ENCODE data around the gene CCNY. TPM values are rescaled to one million over a fixed set of nuclear protein-coding genes. Genes with fewer than 3 reads are reported as not detected.

CCNY gene
- total and polyA plus RNA-seq, 12 donors, result 26.0 to 99.4 (median 88.9) TPM

DNA sequence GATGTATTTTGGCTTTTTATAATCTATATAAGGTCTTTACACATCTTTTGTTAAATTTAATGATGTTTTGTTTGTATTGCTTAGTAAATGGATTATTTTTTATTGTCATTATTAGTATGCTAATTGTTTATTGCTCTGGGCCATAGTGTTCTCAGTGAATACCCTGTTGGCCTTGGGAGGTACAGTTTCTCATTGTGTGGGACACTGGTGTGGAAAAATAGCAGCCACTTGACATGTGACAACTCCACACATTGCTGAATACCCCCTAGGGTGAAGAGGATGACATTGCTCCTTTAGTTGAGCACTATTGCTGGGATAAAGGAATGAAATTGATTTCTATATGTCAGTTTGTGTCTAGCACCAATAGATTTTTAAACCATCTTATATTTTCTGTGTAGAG lies 130.9 kb downstream of the CCNY start:
- Histone ChIP-seq H3K27ac (no peak overlapping the region), H3K4me1 (peaks cover 54 to 100% (median 90%) of the 10 kb centered on the region in 9 donors), H3K9me3 (no peaks in the 10 kb centered on the region)

DNA sequence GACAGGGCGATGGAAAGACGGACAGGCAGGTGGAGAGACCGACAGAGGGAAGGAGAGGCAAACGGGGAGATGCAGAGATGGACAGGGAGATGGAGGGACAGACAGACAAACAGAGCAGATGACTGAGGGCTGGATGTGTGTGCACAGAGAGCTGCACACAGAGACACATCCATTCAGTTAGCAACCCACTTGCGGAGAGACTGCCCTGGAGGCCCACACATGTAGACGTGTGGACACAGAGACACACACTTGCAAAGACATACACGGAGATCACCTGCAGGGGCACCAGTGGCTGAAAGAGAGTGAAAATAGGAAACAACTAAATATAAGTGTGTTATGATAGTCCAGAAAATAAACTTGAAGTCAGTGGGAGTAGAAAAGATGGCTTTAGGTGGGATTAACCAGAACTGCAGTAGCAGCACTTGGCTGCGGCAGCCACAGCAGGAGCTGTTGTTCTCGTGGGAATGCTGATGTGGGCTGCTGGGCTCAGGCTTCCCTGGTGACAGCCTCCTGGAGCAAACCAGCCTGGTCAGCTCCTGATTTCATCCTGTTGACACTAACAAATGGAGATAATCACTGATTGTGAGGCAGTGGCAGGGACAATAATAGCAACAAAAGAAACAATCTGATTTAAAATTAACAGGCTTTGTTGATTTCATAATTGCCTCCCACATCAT lies 134.1 kb downstream of the CCNY start:
- Histone ChIP-seq H3K4me3 (no peak overlapping the region), H3K27ac (peak overlapping the region in 5 of 10 donors; percentile 18 to 64 (median 42)), H3K36me3 (no peaks in the 10 kb centered on the region), H3K4me1 (peaks cover 33 to 74% (median 58%) of the 10 kb centered on the region in 9 donors), H3K27me3 (no peaks in the 10 kb centered on the region), H3K9me3 (no peaks in the 10 kb centered on the region)
- ATAC-seq (peak; percentile 69 to 83 (median 78)), DNase-seq (peak in 1 of 2 donors; percentile 46)
- intact Hi-C loops (cut with DNase I), result no loop called here
- 53 to 66% methylated on average over 9 of the region's 9 CpGs for WGBS, 2 donors
- TF ChIP-seq, protein P1, sequence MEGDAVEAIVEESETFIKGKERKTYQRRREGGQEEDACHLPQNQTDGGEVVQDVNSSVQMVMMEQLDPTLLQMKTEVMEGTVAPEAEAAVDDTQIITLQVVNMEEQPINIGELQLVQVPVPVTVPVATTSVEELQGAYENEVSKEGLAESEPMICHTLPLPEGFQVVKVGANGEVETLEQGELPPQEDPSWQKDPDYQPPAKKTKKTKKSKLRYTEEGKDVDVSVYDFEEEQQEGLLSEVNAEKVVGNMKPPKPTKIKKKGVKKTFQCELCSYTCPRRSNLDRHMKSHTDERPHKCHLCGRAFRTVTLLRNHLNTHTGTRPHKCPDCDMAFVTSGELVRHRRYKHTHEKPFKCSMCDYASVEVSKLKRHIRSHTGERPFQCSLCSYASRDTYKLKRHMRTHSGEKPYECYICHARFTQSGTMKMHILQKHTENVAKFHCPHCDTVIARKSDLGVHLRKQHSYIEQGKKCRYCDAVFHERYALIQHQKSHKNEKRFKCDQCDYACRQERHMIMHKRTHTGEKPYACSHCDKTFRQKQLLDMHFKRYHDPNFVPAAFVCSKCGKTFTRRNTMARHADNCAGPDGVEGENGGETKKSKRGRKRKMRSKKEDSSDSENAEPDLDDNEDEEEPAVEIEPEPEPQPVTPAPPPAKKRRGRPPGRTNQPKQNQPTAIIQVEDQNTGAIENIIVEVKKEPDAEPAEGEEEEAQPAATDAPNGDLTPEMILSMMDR (IDR thresholded peaks at IDR 0.05), result no peak

More for the DNA sequence above, 130.9 kb downstream of the CCNY start:
- Histone ChIP-seq H3K36me3 (no peaks in the 10 kb centered on the region), H3K4me3 (no peak overlapping the region), H3K27me3 (no peaks in the 10 kb centered on the region)
- intact Hi-C loops (cut with DNase I), result loop anchor here in 1 of 10 donors (10.0 kb wide), 1 partner anchor 98 kb away; no protein-coding TSS in a partner anchor
- TF ChIP-seq, protein P1 (IDR thresholded peaks at IDR 0.05), result no peak
- DNase-seq (no peak), ATAC-seq (peak in 1 of 8 donors; percentile 44)

DNA sequence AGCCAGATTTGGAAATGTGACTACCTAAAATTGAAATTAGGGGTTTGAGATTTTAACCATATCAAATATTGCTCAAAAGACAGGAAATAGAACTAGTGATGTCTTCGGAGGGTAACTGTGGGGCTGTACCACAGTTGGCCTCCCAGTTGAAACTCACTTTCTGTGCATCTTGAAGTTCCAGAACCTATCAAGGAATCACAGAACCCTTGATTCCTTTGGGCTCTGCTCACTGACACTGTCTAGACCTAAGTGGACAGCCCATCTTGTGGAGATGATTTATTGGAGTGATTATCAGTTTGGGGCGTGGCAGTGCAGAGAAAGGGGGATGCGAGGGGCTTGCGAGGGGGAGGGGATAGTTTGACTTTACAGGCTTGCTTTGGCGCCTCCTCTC lies 134.6 kb downstream of the CCNY start:
- TF ChIP-seq, protein P1 (IDR thresholded peaks at IDR 0.05), result no peak
- Histone ChIP-seq H3K27me3 (no peaks in the 10 kb centered on the region), H3K4me1 (peaks cover 33 to 69% (median 55%) of the 10 kb centered on the region in 9 donors), H3K9me3 (no peaks in the 10 kb centered on the region), H3K36me3 (no peaks in the 10 kb centered on the region), H3K27ac (peak overlapping the region in 6 of 10 donors; percentile 15 to 64 (median 42)), H3K4me3 (no peak overlapping the region)
- no peak for DNase-seq
- intact Hi-C loops (cut with DNase I), result no loop called here
- 62 to 76% methylated on average over 5 of the region's 5 CpGs for WGBS, 2 donors
- ATAC-seq, result peak in 5 of 8 donors; percentile 3 to 40 (median 17)

DNA sequence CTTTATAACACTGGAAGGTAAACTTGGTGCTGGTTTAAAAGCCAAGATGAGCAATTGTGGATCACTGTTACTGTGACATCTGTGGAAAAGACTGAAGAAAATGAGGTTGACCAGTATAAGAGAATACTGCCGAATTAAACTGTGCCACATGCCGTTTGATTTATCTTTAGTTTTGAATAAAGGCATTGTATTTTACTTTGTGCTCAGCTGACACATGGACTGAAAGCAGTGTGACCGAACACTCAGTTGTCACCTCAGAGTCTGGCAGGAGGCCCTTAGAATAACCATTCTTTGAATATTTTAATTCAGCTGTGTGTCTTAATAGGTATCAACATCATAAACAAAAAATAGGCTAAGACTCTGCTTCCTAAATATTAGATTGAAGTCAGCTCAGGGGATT lies 135.1 kb downstream of the CCNY start:
- peak overlapping the region in 6 of 10 donors; percentile 15 to 64 (median 42) for H3K27ac ChIP-seq
- TF ChIP-seq, protein P1 (IDR thresholded peaks at IDR 0.05), result no peak
- intact Hi-C loops (cut with DNase I), result no loop called here
- peak in 7 of 8 donors; percentile 44 to 66 (median 57) for ATAC-seq
- WGBS, 2 donors, result 17 to 36% methylated on average over 3 of the region's 3 CpGs
- H3K36me3 ChIP-seq, result no peaks in the 10 kb centered on the region
- no peak overlapping the region for H3K4me3 ChIP-seq
- no peaks in the 10 kb centered on the region for H3K9me3 ChIP-seq
- no peak for DNase-seq
- no peaks in the 10 kb centered on the region for H3K27me3 ChIP-seq
- H3K4me1 ChIP-seq, result peaks cover 30 to 64% (median 50%) of the 10 kb centered on the region in 9 donors
